HG02588 (cell line): ENCODE measurements around the gene APMAP.

ENCODE experiments used
- ATAC-seq: cut with Tn5 transposase; IDR thresholded peaks from one replicate; pipeline ENCODE4 v1.9.1; 2021; ENCODE audit warnings: mild to moderate bottlenecking, moderate library complexity; ENCODE audit not compliant: unreplicated experiment

Gene APMAP

DNA sequence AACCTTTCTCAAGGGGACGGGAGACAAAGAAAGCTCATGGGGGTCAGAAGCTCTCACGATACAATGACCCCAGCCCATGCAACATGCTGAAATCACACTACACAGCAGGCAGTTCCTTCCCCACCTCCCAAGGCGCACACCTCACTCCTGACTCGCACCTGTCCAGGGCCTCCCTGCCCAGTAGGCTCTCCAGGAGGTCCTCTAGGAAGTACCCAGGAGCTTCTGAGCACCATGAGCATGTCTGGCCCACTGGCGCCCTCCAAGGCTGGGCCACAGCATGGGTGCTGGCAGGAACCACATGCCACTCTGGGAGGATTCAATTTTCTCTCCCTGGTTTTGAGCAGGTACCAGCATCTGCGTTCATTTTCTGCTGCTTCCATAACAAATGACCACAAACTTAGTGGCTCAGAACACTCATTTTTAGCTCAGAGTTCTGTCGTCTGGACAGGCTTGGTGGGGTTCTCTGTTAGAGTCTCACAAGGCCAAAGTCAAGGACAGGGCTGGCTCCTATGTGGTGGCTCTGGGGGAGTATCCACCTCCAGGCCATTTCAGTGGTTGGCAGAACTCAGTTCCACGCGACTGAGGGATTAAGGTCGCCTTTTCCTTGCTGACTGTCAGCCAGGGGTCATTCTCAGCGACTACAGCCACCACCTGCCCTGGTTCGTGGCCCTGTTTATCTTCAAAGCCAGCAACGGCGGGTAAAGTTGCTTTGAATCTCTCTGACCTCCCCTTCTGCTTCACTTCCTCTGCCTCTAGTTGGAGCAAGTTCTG, 32.7 kb upstream of the APMAP start:
- ATAC-seq, result no peak

DNA sequence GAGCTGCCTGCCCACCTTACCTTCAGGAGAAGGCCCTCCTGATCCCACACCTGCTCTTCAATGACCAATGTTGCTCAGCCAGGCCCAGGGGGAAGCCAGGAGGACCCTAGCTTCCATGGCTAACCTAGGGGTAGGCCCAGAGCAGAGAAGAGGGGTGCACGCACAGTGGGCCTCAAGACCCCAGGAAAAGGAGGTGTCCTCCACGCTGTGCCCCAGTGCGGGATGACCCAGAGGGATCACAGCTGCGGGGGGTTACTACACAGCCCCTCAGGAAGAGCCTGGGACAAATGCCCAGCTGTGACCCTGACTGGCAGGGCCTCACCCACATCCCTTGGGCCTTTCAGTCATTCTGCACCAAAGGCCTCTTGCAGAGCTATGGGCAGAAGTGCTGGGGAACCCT, 31.6 kb upstream of the APMAP start:
- ATAC-seq, result no peak

DNA sequence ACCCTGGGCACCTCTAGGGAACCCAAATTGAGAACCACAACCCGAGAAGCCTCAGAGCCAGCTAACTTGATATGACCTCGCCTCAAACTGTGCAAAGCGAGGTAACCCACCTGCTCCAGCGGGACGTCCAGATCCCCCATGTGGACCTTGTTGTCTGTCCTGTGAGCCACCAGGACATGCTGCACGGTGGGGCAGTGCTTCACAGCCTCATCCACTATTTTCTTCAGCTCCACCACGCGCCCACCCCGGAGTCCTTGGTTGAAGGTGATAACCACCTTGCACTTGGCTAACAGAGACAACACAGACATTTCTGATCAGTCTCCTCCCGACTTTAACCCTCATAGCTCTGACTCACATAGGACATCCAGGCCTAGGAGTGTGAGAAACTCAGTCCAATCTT, 30.8 kb upstream of the APMAP start:
- ATAC-seq, result no peak

DNA sequence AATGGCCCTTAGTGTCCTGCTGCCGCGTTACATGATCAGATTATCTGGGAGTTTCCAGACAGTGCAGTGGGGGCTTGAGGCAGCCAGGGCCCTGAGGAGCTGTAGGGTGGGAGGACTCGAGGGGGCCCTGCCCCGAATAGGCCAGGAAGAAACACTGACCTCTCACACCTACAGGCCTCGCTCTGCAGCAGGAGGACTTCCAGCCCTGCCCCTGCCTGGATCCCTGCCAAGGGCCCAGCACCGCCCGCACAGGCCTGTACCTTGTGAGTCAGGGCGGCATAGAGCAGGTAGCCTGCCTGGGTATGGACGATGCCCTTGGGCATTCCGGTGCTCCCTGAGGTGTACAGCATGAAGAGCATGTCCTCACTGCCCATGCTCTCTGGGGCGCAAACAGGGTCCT, 30.1 kb upstream of the APMAP start:
- ATAC-seq, result no peak

DNA sequence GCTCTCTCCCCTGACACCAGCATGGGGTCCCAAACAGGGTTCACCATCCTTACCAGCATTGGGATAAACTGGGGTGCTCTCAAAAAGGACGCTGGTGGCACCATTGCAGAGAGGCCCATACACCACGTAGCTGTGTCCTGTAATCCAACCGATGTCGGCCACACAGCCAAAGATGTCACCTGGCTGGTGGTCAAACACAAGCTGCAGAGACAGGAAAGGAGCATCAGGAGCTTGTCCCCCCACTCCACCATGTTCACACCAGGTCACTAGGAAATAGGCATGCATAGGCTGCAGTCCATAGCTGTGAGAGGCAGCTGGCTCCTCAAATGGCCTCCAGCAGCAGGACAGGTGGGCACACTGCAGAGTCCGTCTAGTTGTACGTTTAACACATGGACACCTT, 28.8 kb upstream of the APMAP start:
- no peak for ATAC-seq

DNA sequence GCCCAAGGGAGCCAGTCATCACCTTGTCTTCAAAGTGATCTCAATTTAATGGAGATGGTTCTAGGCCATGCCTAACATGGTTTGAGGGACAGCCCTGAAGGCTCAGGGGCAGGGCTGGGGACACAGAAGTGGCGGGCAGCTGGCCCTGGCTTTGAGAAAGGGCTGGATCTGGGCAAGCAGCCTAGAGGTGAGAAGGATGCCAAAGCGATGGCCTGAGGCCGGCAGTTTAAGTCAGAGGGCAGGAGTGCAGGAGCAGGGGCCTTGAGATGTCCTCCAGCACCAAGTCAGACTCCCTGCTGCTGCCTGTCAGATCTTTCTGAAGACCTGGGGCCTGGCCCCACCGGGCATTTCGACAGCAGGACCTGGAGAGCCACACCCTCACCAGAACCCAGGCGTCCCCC, 28.4 kb upstream of the APMAP start:
- no peak for ATAC-seq

DNA sequence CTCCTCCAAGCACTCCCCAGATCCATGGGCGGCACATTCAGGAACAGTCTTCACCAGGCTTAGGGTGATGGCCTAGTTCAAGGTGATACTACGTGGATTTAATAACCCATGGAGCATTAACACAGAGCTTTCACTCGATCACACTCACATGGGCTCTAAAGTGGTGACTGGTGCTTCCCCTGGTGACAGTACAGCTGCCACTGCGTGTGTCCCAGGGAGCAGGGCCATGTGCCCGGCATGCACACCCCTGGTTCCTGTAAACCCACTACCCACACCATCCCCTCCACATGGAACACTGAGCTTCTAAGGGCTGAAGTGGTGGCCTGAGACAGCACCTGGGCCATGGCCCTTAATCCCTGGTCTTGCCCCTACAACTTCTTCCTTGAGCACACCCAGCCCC, 27.8 kb upstream of the APMAP start:
- no peak for ATAC-seq

DNA sequence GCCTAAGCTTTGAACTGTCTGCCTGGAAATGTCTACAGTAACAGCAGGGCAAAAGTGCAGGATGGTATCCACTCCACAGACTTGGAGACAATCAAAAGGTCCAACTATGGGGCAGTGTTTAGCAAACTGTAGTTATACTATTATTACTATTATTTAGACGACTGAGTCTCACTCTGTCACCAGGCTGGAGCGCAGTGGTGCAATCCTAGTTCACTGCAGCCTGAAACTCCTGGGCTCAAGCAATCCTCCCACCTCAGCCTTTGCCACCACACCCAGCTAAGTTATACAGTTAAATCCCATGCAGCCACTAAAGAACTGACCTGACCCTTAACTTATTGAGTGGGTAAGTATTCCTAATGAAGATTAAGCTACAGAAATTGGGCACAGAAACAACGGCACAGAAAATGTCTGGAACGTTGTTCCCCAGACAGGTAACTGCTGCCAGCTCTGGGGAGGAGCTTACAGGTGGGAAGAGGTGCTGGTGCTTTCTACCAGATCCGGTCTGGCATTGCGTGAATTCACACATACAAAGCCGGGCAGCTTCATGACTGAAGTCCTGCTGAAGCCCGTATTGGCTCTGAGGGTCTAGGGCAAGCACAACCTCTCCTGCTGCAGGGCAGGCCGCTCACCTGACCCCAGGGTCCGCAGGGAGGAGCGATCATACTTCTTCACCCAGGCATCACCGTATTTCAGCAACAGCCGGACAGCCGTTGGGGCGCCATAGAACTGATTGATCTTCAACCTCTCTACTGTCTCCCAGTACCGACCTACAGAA, 27.0 kb upstream of the APMAP start:
- ATAC-seq, result no peak

DNA sequence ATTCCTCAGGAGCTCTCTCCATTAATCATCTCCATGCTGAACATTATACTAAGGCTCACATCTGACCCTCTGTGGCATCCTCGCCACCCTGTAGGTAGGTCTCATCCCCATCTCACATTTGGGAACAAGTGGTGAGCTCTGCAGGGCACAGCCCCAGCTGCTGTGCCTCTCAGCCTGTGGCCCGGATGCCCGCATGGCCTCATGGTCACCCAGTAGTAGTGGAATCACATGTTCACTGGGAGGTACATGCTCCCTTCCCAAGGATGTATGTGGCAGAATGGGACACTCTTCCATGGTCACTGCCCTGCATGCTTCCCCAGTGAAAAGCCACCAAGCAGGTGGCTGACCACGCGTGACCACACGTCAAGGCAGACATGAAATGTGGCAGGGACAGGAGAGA, 26.3 kb upstream of the APMAP start:
- ATAC-seq, result no peak

DNA sequence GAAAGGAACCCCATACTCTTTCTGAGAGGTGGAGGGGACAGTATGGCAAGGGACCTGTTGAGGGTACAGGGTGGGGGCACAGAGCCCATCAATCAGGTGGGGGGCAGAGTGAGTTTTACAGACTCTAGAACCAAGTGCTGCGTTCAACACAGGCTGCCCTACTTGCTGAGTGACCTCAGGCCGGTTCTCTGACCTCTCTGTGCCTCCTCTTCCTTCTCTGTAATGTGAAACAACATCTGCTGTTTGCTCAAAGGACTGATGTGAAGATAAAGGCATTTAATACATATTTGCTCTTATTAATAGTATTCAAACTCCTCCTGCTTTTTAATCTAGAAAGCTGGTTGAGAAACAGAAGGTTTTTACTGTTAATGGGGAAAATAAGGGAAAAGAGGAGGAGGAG, 25.9 kb upstream of the APMAP start:
- no peak for ATAC-seq

DNA sequence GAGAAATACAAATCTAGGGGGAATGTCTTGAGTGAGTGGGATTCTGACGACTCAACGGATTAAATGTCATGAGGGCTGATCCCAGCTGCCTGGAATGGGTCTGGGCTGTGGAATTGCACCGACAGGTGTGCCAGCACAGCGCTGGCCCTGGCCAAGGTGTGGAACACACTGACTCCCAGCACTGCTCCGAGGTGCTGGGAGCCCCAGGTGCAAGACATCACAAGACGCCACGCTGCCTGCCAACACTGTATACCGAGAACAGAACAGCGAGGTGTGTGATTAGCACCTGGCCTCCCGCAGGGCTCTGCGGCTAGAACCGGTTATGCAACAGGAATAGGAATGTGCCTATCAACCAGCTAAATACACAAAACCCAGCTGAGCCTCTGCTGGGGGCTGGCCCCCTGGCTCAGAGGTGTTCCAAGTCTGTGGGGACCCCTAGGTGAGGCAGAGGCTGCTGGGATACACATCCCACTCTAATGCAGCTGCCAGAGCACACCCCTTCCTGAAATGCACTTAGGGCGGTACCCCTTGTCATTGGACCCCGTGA, 24.8 kb upstream of the APMAP start:
- no peak for ATAC-seq

DNA sequence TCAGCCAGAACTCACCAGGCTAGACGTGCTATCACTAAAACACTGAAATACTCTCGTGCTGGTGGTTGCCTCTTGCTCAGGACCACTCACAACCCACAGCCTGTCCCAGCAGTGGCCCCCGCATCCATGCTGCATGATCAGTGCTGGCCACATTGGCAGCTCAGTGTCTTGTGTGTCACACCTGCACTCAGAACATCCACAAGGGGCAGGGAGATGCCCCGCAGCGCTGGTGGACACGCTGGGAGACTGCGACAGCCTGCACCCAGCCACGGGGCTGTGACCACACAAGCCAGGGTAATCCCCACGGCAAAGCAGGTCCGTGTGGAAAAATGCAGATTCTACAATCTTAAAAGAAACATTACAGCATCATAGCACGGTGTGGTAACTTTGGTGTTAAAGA, 23.9 kb upstream of the APMAP start:
- no peak for ATAC-seq

DNA sequence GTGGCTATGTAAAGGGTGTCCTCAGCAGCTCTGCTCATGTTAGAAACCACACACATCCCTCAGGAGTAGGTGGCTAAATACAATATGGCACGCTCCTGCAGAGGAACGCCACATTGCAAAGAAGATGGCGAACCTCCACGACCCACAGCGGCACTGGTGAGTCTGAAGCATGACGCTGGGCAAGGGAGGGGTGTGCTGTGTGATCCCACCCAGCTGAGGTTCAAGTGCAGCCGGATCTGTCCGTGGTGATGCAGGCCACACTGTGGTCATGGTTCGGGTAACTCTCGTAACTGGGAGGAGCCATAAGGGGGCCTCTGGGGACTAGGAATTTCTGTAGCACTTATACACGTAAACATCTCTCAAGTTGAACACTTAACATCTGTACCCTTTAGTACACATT, 23.4 kb upstream of the APMAP start:
- no peak for ATAC-seq

DNA sequence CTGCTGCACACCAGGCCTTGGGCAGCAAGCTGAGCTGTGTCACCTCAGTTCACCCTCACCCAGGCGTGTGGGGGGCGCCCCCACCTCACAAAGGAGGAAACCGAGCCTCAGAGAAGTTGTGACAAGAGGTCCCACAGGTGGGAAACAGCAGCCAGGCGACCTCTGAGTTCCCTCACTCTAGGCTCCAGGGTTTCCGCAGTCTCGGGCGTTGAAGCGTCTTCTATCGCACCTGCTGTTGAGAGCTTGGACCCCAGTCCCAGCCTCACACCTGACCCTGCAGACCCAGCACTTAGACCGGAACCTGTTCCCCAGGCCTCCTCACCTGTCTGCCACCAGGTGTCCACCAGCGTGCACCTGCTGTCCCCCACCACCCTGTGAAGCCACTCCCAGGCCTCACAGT, 22.3 kb upstream of the APMAP start:
- ATAC-seq, result no peak

DNA sequence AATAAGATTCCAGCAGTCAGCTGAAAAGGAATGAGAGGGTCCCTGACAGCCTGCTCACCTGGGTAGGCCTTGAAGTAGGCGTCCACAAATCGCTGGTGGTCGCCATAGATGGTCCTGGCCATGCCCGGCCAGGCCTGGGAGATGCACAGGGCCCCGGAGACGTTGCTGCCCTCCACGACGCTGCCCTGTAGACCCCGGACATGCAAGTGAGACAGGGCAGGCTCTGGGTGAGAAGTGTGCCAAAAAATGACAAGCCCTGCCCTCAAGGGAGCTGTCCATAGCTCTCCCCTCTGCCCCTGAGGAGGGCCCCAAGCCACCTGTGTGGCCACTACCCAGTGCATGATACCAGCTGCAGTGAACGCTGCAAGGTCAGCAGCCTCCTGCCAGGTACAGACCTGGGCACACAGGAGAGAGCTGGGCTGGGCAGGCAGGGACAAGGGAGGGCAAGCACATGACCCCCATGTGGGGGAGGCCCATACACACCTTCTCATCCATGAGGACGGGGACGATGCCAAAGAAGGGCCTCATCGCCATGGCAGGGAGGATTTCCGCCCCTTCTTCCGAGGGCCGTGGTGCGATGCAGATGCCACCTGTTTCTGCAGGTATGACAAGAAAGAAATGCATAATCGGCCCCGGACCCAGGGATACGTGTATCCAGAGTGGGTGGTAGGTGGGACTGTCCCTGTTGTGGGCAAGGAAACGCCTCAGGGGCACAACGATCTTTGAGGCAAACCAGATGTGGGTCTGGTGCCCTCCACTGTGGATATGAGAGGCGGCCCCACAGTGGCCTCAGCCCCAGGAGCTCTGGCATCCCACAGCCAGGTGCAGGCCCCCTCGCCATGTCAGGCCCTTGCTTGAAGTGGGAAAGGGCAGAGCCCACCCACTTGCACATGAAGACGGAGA, 21.2 kb upstream of the APMAP start:
- no peak for ATAC-seq

DNA sequence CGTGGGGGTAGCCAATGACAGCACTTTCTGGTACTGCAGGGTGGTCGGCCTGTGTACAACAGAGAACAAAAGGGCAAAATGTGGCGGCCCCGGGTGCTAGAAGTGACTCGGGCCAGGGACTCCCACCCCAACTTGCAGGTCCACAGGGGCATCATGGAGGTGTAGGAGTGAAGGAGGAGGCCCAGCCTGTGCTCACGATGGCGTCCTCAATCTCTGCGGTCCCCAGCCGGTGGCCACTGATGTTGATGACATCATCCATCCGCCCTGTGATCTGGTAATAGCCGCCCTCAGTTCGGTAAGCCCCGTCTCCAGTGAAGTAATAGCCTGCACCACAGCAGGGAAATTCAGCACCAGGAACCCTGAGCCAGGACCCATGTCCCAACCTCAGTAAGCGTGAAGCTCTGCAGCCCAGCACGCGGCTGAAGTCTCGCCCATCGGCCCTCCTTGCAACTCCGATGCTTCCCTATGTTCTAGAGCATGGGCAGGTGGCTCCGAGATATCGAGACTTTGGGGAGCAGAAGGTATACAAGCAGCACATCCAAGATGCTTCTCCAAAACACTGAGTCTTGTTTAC, 20.2 kb upstream of the APMAP start:
- ATAC-seq, result no peak

DNA sequence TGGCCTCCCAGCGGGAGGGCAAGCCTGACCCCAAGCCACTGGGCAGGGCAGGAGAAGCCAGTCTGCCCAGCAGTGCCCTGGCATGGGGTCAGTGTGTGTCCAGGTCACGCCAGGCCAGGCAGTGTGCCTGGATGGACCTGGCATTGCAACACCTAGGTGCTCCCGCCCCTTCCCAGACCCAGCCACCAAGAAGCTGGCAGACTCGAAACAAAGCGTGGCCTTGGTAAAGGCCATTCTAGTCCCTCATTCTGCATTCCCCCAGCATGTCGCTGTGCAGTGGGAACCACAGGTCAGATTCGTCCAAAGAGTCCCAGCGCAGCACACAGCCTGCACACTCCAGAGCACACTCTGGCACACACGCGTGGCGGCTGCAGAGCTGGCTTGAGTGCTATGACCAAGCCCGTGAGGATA, 19.3 kb upstream of the APMAP start:
- ATAC-seq, result no peak

DNA sequence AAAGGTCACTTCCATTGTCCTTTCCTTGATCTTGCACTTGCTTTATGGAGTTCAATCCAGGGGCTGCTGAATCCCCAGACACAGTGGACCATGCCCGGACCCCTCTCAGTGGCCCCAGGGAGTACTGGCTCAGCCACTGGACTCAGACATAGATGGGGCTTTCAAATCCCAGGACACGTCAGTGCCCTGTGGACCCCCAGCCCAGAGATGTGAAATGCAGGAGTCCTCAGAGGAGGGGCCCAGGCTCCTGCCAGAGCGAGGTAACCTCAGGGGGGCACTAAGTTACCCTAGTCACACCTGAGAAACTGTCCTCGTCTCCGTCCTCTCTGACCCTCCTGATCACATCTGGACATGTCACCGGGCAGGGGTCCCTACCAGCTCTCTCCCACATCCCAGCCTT, 18.7 kb upstream of the APMAP start:
- no peak for ATAC-seq

DNA sequence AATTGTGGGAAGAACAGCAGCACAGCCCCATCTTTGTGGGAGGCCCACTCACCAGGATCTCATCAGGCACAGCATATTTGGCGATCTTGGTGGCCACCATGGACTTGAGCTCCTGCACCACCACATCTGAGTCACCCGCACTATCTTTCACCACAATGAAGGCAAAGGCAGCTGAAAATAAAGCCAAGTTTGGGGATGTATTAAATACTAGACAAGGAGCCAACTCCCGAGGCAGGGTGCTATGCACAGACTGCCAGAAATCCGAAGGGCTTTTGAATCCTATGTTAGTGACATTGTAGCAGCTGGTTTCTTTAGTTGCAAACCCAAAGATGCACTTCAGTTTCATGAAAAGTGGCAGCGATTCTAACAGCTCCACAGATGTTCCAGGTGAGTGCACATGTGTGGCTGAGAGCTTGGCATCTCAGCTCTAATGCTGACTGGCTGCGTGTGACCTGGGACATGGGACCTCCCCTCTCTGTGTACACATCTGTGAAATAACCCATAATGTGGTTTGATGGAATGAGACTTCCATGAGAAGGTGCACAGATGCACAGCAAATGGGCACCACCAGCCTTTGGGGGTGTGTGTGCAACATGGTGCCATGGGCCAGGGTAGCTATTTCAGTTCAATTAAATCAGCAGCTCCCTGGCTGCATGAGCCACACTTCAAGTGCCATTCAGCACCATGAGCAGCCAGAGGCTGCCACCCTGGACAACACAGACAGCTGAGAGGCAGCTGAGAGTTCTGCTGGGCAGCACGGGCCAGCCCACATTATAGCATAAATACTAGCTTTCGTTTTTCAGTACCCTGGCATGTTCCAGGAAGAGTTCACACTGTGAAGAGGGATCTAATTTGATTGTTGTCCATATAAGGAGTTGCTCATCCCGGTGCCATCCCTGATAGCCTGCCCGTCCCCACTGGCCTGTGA, 16.9 kb upstream of the APMAP start:
- no peak for ATAC-seq
